Thyroid gland (tissue), 4 donors: ENCODE results near the gene KATNAL2.

Experiments used
- POLR2A ChIP-seq, 2 donors: fragments of 450-650 bp; IDR thresholded peaks; one replicate each; pipeline ENCODE4 v1.6.1; 2017; ENCODE audit warnings: antibody characterized with exemption in 2 of 2, mild to moderate bottlenecking in 2 of 2, moderate library complexity in 1 of 2
- TF ChIP-seq, protein P1 (sequence below), 6 experiments: fragments of 200-600 bp in 3 of 6; fragments of 450-650 bp in 3 of 6; sonication (generic) in 3 of 6; IDR thresholded peaks; one replicate each; pipeline ENCODE4 v1.5.1; 2016 to 2019; ENCODE audit warnings: antibody characterized with exemption in 6 of 6, mild to moderate bottlenecking in 2 of 6, inconsistent platforms in 1 of 6, moderate library complexity in 1 of 6

- TF ChIP-seq POLR2A (IDR thresholded peaks at IDR 0.05), result no peak
- TF ChIP-seq, protein P1, sequence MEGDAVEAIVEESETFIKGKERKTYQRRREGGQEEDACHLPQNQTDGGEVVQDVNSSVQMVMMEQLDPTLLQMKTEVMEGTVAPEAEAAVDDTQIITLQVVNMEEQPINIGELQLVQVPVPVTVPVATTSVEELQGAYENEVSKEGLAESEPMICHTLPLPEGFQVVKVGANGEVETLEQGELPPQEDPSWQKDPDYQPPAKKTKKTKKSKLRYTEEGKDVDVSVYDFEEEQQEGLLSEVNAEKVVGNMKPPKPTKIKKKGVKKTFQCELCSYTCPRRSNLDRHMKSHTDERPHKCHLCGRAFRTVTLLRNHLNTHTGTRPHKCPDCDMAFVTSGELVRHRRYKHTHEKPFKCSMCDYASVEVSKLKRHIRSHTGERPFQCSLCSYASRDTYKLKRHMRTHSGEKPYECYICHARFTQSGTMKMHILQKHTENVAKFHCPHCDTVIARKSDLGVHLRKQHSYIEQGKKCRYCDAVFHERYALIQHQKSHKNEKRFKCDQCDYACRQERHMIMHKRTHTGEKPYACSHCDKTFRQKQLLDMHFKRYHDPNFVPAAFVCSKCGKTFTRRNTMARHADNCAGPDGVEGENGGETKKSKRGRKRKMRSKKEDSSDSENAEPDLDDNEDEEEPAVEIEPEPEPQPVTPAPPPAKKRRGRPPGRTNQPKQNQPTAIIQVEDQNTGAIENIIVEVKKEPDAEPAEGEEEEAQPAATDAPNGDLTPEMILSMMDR (IDR thresholded peaks at IDR 0.05), result no peak
Measured at GRCh38 chr18:46903406-46903805, 14.0 kb upstream of the KATNAL2 start.
